22Rv1 (cell line): ENCODE results near the gene CCN6.

Experiments
- H3K27ac ChIP-seq: fragments of 450-650 bp; 2 replicates; pipeline ENCODE4 v1.5.1; 2017
- ZFX ChIP-seq: fragments of 450-650 bp; IDR thresholded peaks from 2 replicates; pipeline ENCODE4 v1.6.1; 2017; ENCODE audit warnings: antibody characterized with exemption, borderline replicate concordance
- TF ChIP-seq, protein P1 (sequence below): fragments of 450-650 bp; IDR thresholded peaks from 2 replicates; pipeline ENCODE4 v1.5.1; 2017; ENCODE audit warnings: mild to moderate bottlenecking

The CCN6 gene

DNA sequence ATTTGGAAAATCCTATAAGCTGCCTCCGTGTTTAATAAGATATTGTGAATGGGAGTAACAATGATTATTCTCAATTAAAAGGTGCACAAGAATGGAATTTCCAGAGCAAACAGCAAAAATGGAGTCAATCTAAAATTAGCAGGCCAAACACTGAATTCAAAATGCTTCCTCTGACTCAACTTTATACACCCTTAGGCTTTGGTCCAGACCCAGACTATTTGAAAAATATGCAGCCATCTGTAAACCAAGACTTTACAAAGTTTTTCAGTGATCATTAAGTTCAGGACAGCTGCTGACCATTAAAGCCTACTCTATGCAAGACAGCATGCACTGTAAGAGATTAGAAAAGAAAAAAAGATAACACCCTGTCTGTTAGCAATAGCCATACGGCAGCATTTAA lies 39.4 kb upstream of the CCN6 start:
- no peak overlapping the region for H3K27ac ChIP-seq
- TF ChIP-seq, protein P1, sequence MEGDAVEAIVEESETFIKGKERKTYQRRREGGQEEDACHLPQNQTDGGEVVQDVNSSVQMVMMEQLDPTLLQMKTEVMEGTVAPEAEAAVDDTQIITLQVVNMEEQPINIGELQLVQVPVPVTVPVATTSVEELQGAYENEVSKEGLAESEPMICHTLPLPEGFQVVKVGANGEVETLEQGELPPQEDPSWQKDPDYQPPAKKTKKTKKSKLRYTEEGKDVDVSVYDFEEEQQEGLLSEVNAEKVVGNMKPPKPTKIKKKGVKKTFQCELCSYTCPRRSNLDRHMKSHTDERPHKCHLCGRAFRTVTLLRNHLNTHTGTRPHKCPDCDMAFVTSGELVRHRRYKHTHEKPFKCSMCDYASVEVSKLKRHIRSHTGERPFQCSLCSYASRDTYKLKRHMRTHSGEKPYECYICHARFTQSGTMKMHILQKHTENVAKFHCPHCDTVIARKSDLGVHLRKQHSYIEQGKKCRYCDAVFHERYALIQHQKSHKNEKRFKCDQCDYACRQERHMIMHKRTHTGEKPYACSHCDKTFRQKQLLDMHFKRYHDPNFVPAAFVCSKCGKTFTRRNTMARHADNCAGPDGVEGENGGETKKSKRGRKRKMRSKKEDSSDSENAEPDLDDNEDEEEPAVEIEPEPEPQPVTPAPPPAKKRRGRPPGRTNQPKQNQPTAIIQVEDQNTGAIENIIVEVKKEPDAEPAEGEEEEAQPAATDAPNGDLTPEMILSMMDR = no peak
- TF ChIP-seq ZFX = no peak

DNA sequence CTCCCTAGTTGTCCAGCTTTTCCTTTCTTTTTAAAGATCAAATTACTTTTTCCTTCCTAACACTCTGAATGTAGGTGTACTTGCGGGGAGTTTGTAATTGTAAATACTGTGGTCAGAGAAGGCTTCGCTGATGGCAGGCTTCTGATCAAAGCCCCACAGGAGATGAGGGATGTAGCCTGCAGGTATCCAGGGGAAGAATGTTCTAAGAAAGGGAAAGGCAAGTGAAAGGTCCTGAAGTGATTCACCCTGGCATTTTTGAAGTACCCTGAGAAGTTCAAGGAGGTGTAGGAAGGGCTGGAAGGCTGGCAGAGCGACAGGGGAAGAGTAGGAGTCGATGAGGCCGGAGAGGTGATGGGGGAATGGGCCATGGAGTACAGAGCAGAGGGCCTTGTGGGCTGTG lies 38.2 kb upstream of the CCN6 start:
- no peak overlapping the region for H3K27ac ChIP-seq
- no peak for TF ChIP-seq ZFX
- TF ChIP-seq, protein P1 = no peak

DNA sequence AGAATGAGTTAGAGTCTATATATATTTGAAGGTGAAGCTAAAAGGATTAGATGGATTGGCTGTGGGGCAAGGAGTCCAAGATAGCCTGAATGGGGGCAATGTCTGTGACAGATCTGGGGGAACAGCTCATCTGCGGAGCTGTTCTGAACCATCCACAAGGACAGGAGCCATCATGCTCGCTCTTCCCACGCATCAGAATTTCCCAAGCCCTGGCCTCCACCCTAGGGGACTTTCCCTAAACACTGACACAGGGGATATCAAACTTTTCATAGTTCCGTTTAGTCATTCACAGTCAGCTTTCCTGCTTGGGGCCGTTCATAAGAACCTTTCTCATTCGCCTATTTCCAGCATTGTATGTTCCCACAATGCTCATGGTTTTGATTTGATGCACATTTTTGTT lies 37.6 kb upstream of the CCN6 start:
- TF ChIP-seq, protein P1 = no peak
- no peak for TF ChIP-seq ZFX
- no peak overlapping the region for H3K27ac ChIP-seq

DNA sequence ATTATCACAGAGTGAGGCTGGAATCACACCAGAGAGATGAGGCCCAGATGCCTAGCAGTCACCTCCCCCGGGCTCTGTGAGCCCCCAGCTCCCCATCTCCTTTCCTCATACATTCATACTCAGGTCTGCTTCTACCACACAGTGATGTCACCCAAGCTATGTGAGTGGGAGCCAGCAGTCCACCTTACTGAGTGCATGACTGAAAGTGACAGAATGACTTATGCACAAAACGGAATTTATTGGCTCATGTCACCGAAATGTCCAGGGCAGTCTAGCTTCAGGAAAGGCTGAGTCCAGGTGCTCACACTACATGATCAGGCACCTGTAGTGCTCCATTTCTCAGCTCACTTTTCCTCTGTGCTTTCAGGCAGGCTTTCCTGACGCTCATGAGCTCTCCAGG lies 36.7 kb upstream of the CCN6 start:
- TF ChIP-seq, protein P1 = no peak
- TF ChIP-seq ZFX = no peak
- no peak overlapping the region for H3K27ac ChIP-seq

DNA sequence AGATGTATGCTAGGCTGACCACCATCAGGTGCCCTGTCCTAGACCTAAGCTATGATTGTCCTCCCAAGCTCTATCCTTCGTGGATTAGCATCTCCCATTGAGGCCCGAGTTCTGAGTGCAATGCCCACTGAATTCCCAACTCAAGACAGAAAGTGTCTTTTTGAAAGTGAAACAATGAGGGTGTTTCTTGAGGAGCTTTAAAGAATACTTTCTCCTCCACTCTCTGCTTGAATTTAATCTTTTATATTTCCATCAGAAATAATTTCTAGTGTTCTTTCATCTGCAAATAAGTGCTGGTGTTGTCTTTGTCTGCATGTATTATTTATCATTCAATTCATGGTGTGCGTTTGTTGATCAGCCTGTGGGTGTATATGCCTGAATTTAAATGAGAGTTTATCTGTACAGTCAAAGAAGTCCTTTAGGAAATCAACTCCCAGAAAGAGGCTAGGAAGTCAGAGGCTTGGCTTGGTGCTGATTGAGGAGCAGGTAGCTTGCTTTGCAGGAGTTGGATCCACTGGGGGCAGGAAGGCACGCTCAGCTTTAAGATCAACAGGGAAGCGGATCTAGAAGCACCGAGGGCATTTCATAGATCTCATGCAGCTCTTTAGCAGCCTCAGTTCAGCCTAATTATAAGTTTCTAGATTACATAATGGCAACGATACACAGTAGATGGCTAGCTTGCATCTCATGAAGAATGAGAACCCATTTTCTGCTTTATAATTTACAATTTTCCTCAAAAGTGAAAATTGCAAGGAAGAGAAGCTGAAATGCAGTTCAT lies 36.0 kb upstream of the CCN6 start:
- no peak for TF ChIP-seq ZFX
- TF ChIP-seq, protein P1 = no peak
- H3K27ac ChIP-seq = no peak overlapping the region

DNA sequence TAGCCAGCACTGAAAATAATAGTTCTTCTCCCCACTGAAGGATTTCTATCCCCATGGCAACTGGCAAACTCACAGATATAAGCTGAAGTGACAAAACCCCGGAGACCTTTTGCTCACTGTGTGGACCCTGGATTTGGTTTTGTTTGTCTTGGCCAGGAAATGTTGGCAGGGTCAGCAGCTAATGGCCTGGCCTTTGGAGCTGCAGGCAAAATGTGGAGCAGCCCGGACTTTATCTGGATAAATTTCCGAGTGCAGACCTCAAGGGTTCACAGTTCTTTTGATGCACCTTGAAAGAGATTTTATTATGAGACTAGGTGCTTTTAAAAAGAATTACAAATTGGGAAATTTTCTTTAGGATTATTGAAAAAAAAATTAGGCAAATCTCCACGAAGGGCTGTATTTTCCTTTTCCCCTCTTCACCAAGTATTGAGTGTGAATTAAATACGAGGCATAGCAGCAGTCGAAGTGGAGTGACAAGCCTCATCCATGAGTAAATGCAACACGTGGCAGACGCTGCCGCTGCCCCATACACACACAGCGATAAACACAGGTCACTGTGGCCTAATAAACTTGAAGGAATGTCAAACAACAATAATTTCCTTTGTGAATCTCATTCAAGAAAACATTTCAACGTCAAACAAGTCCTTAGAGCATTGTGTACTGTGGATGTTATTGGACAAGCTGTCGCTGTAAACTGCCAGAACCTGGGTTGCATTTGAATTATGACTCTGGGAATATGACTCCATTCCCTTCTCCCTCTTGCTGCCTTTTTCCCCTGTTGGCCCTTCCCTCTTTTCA lies 35.1 kb upstream of the CCN6 start:
- TF ChIP-seq, protein P1 = no peak
- no peak for TF ChIP-seq ZFX
- H3K27ac ChIP-seq = no peak overlapping the region

DNA sequence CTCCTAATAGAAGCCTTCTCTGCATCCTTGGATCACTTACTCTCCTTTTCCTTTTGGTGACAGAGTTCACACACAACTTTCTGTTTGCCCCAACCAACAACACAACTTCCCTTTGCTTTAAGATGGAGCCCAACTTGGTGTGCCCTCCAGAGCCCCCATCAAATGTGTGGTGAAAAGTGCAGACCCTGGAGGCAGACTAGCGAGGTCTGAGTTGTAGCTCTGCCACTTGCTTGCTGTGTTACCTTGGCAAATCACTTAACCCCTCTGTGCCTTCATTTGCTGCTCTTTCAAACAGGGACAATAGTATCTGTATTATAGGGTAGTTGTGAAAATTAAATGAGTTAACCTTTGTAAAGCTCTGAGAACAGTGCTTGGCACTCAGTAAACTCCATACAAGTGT lies 34.3 kb upstream of the CCN6 start:
- H3K27ac ChIP-seq = no peak overlapping the region
- TF ChIP-seq ZFX = no peak
- TF ChIP-seq, protein P1 = no peak
